ENCODE results near the gene CNR2.
A peak's percentile ranks its signal among the peaks of the same experiment; 100 is the strongest.
"Not testable (repeated sequence)": the region's sequence is repeated elsewhere in the genome, so short reads cannot be mapped to it uniquely, and the experiment has no call there.

CNR2 gene

DNA sequence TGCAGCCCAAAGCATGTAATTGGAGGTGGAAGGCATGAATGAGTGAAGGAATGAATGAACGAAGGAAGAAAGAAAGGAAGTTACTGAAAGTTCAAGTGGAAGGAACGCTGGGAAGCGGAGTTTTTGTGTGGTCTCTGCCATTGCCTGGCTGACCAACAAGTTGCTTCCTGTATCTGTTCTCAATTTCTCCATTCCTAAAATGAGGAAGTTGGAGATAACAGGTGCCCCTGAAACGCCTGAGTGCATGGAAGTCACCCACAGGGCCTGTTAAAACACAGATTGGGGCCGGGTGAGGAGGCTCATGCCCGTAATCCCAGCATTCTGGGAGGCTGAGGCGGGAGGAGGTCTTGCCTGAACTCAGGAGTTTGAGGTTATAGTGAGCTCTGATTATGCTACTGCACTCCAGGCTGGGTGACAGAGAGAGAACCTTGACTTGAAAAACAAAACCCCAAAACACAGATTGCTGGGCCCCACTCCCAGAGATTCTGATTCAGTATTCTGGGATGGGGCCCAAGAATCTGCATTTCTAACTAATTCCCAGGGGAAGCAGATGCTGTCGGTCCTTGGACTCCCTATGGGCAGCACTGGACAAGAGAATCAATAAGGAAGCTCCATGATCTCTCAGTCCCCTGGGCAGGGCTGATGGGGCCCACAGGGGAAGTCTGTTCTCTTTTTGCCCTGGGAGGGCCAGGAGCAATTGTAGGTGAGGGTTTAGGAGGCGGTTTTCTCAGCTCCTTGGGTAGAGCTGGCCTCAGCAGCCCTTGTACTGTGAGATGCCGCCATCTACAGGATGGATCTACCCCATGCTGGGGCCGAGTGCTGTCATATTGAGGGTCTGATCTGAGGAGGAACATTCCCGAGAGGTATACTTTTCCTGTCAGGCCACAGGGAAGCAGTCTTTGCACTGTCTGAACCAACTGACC is 3.3 kb upstream of the CNR2 start:
- DNase-seq = peak; percentile 69 to 80

- DNase-seq = no peak
These were observed 2.3 kb upstream of the CNR2 start for GRCh38 chr1:23915466-23915865.

DNA sequence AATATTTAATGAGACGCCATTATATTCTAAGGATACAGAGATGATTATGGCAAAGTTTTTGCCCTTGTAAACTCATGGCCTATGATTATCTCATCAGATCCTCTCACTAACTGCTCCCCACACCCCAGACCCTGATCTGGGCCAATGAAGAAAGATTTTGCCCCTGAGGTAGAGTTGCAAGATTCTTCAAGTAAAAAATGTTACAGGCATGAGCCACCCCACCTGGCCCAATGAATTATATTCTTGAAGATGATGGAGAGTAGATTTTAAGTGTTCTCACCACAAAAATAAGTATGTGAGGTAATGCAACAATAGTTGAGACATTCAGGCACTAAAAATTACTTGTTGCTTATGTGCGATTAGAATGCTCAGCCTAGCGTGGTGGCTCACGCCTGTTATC is 1.8 kb upstream of the CNR2 start:
- no peak for DNase-seq

- DNase-seq = no peak
These were observed 1.2 kb downstream of the CNR2 start for GRCh38 chr1:23911921-23912320.

GRCh38 chr1:23910553-23911246 is 2.5 kb downstream of the CNR2 start:
- DNase-seq = peak; percentile 17 to 33

DNA sequence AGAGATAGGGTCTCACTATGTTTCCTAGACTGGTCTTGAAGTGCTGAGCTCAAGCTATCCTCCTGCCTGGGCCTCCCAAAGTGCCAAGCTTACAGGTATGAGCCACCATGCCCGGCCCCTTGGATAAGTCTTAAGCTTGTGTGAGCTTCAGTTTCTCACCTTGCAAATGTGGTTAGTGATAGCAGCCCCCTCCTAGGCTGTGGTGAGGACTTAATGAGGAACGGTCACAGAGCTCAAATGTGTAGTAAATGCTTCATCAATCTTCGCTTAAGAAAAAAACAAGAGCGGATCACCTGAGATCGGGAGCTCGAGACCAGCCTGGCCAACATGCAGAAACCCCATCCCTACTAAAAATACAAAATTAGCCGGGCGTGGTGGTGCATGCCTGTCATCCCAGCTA is 3.0 kb downstream of the CNR2 start:
- DNase-seq = no peak

DNA sequence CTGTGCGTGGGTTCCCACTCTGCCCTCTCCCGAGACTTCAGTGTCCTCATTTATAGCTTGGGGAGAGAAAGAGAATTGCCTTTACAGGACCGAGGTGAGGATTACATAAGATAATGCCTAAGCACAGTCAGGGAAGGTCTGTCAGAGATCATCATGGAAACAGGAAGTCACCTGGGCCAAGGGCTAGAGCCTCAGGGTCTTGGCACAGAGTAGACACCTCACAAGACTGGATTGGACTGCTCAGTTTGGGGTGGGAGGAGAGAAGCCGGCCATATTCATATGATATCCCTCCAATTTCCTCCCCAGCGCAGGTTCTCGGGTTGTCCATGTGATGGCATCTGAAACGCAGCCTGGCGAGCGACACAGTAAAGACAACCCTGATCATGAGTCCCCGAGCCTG is 3.8 kb downstream of the CNR2 start:
- DNase-seq = no peak

- peak; percentile 27 to 51 for DNase-seq
These were observed 4.5 kb downstream of the CNR2 start for GRCh38 chr1:23908453-23909341.

DNA sequence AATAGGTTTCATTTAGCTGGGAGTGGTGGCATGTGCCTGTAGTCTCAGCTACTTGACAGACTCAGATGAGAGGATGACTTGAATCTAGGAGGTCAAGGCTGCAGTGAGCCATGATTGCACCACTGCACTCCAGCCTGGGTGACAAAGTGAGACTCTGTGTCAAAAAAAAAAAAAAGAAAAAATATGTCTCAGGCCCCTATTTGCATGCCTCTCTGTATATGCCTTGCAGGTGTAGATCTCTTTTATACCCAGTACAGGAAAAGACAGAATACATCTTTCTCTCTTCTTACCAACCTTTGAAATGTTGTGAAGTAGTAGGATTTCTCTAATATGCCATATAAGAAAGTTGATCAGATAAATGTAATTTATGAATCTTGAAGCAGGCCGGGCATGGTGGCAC is 6.4 kb downstream of the CNR2 start:
- no peak for DNase-seq

DNA sequence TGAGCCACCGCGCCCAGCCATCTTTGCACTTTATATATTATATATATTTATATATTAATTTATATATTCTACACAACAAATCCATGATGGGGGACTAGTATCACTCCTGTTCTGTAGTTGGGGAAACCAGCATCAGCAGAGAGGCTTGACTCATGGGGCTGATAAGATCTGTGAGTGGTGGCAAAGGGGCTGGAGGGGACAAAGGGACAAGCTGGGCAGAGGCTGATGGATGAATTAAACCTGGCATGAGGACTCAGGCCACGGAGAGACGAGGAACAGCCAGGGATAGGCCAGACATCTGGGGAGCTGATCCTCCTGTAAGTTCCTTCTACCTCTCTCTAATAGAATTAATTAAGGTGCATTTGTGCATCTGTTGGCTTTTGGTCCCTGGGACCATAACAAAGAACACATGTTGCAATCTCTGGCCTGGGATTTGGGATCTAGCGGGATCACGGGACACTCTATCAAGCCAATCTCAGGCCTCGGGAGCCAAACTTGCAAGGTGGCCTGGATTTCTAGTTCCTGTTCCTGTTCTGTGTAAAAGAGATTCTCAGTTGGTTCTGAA is 7.6 kb downstream of the CNR2 start:
- DNase-seq = no peak

DNA sequence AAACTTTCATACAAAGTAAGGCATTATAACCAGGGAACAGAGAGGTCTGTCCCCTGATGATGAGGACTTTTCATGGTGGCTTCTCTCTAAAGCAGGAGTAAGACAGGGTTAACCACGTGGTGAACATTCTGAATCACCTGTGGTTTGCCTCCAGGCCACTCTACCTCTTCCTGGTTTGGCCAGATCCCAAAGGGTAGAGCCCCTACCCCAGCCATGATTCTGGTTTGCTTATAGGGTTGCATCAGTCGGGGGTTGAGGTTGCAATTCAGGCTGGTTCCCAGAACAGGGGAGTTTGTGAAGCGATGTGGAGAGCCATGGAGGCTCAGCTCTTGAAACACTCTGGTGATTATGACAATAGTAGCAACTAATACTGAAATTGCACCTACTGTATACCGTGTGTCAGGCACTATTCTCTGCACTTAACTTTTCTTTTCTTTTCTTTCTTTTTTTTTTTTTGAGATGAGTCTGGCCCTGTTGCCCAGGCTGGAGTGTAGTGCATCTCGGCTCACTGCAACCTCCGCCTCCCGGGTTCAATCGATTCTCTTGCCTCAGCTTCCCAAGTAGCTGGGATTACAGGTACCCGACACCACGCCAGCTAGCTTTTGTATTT is 8.3 kb downstream of the CNR2 start:
- DNase-seq = no peak

DNA sequence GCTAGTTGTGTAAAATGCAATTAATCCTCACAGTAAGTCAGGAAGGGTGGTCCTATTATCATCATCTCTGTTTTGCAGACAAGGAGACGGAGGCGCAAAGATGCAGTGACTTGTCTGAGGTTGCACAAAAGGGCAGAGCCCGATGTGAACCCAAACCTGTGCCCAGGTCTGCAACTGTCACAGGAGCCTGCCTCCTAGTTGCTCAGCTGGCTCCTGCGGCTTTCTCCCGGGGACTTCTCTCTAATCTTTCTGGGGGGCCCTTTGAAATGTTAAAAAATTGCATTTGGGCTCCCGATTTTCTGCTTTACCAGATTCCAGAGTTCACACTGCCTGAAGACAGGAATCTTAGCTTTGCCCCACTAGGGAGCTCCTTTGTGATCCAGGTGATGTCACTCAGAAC is 9.4 kb downstream of the CNR2 start:
- DNase-seq = no peak

DNA sequence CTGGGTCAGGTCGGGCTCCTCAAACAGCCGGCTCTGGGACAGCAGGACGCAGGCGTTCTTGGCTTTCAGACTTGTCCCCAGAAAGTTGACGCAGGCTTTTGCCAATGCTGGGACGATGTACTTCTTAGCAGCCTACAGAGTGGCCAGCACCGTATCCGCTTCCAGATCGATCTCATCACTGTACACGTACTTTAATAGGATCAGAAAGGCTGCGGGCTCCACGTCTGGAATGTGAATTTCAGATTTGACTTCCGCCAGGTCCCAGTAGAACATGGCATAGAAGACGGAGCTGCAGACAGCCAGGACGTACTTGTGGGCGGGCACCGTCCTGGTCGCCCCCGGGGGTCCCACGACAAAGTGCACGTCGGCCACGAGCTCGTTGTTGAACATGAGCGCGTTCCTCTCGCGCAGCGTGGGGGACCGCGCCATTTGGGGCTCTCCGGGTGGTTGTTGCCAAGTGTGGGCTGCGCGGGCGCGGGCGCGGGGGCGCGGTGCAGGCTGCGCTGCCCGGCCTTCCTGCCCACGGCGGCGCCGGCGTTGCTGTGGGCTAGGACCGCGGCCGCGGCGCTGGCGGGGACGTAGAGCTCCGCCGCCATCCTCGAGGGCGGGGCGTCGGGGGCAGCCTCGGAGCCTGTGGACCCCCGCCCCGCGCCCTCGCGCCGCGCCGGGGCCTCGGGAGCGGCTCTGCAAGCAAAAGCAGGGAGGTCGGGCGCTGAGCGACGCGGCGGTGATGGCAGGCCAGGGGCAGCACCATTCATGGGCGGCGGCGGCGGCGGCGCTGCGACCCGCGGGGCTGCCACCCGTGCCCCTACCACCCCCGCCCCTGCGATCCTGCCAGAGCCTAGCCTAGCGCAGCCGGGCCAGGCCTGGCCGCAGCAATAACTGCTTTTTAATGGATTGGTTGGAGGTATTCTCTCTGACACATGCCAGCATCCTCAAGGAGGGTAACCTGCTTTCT is 10.6 kb downstream of the CNR2 start:
- no peak for DNase-seq

DNA sequence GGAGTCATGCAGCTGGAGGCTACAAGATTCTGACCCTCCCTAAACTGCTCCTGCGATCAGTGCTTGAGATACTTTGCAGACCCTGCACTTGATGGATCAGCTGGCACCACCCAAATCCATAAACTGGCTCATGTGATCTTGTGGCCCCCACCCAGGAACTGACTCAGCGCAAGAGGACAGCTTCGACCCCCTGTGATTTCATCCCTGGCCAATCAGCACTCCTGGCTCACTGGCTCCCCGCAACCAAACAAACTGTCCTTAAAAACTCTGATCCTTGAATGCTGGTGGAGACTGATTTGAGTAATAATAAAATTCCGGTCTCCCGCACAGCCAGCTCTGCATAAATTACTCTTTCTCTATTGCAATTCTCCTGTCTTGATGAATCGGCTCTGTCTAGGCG is 13.1 kb downstream of the CNR2 start:
- DNase-seq = not testable (repeated sequence)

DNA sequence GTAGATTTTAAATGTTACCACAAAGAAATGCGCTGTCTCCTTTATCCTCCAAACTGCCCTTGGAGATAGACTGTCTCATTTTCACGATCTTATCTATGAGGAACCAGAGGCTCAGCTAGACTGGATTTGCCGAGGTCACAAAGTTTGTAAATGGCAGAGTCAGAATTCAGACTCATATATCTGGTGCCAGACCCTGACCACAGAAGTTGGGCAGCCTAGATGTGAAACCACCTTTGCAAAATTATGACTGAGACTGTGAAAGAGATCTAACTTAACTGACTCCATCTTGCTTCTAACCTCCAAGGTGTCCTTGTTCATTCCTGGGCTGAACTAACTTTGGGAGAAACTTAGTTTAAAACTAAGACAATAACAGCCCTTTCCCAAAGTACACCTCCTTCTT is 14.1 kb downstream of the CNR2 start:
- DNase-seq = no peak

- DNase-seq = no peak
These were observed 16.1 kb downstream of the CNR2 start for GRCh38 chr1:23897083-23897482.

GRCh38 chr1:23896491-23896890 is 16.7 kb downstream of the CNR2 start:
- peak in 1 of 2 donors; percentile 10 for DNase-seq

DNA sequence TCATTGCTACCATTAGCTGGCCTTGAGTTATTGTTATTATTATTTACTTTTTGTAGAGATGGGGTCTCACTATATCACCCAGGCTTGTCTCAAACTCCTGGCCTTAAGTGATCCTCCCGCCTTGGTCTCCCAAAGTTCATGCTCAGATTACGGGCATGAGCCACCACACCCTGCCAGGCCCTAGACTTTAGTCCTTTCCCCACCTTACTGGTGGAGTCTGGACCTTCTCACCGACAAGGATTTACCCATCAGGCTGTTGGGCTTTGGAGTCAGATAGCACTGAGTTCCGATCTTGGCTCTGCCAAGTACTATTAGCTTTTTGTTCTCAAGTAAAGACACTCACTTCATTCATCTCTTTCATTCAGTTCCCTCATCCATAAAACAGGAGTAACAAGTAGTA is 17.2 kb downstream of the CNR2 start:
- no peak for DNase-seq

GRCh38 chr1:23895082-23895481 is 18.1 kb downstream of the CNR2 start:
- DNase-seq = no peak

DNA sequence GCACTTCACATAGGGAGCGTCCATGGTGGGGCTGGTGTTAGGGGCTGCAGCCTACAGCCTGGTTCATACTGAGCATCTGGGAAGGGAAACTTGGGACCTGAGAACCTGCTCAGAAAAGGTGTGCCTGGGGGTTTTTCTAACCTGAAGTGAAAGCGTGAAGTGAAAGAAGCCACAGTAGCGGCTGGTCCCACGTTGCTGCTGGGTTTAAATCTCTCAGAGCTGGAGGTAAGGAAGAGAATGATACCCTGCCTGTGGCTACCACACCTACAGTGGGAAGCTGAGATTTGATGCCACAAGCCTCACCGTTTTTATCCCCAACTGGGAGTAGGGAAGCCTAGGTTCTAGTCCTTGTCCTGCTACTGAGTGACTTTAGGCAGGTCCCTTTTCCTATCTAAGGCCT is 24.1 kb downstream of the CNR2 start:
- no peak for DNase-seq

GRCh38 chr1:23885222-23885621 is 27.9 kb downstream of the CNR2 start:
- no peak for DNase-seq
